Activated T-helper 1 cell treated with Interleukin-2 at 50 U/mL for 16 hours (primary cell): ENCODE results near the gene PPP1CC.

Experiments
- DNase-seq: peaks from one replicate; pipeline ENCODE4 v3.0.0-alpha.2; 2020; ENCODE audit warnings: low read depth

PPP1CC gene

GRCh38 chr12:110687396-110688169 lies 55.1 kb downstream of the PPP1CC start:
- no peak for DNase-seq

- no peak for DNase-seq
Observed at GRCh38 chr12:110686294-110686903, 56.3 kb downstream of the PPP1CC start.

DNA sequence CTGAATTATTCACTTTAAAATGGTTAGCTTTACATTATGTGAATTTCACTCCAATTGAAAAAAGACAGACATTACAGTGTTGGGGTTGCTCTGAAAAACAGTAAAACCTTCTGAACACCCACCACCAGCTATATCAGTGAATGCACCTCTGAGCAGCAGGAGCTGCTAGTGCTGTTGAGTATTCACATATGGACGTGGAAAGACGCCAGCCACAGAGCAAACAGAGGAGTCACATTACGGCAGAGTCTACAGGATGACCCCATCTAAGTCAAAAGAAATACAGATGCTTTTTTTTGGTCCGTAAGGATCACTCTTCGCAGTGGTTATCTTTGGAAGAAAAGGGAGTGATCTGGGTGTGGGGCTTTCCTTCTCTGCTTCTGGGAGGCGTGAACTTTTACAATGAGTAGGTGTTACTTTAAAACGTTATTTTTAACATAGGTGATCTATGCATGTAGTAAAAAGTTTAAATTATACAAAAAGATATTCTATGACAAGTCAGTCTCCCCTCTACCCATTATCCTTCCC lies 58.3 kb downstream of the PPP1CC start:
- no peak for DNase-seq

DNA sequence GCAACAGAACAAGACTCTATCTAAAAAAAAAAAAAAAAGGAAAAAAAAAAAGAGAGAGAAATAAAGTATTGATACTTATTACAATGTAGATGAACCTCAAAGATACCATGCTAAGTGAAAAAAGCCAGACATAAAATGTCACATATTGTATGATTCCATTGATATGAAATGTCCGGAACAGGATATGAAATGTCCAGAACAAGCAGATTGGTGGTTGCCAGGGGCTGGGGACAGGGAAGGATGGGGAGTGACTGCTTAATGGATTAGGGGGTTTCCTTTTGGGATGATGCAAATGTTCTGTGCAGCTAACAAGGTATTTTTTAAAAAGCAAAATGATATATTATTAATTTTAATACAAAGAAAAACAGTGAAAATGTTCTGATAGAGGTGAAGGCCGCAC lies 58.8 kb downstream of the PPP1CC start:
- no peak for DNase-seq

- DNase-seq, result no peak
Observed at GRCh38 chr12:110680032-110680431, 62.7 kb downstream of the PPP1CC start.

DNA sequence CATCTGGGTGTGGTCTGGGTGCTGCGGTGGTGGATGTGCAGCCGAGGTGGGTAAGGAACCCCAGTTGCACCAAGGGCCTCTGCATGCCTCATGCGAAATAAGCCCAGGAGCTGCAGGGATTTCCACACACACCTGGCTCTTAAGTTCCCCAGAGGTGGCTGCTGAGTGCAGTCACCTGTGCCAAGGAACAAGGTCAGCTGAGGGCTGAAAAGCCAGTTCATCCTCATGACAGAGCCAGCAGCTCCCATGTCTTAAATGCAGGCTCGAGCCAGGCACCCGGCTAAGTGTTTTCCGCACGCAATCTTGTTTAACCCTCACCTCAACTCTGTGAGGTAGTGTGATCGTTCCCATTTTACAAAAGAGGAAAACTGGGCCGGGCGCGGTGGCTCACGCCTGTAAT lies 63.5 kb downstream of the PPP1CC start:
- no peak for DNase-seq

- DNase-seq, result no peak
Observed at GRCh38 chr12:110677982-110678381, 64.7 kb downstream of the PPP1CC start.

DNA sequence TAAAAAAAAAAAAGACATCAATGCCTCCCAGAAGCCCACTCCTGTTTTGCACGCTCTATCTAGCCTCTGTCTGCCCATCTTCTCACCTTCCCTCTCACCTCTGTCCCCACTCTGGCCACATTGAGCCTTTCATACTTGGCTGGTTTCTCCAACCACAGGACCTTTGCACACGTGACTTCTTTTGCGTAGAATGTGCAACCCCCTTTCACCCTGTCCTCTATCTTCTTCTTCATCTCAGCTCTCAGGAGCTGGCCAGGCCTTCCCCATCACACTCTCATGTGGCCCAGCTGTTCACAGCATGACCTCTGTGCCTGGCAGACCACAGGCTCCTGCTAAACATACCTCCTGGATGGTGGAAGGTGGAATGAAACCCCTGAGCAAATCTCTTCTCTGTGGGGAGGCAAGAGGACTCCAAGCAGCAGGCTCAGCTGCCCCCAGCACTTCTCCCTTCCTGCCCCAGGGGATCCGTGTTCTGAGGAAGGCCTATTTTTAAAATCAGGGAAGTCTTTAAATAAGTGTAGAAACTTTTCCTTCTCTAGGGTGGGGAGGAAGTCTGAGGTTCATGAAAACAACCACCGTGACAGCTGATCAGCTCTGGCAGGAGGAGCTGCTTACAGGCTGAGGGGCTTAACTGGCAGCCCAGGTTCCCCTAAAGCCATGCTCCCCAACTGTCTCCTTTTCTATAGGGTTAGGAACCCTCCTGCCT lies 65.3 kb downstream of the PPP1CC start:
- DNase-seq, result no peak

GRCh38 chr12:110676171-110676570 lies 66.5 kb downstream of the PPP1CC start:
- DNase-seq, result no peak

DNA sequence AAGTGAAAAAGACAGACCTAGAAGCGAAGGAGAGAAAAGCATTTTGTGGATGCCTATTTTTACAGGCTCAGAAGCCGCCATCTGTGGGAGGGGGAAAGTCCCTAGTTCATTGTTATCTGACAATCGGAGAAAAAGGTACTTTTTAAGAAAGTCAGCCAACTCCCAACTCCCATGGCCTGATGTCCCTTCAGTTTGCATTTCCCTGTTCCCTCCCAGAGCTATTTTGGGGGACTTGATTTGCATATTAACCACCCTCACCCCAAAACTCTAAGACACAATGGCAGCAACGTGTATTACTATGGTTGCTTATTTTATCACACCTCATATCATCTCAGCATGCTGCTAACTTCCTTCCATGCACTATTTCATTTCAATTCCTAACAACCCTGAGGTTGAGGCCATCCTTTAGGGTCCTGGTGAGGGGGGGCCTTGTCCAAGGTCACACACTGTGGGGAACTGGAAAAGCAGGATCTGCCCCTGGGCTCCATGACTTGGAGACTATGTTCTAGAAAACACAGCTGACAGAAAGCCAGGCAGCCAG lies 72.5 kb downstream of the PPP1CC start:
- DNase-seq, result no peak
